AG04449 (cell line): Measurements from ENCODE around the gene ATF3.
A peak's percentile ranks its signal among the peaks of the same experiment; 100 is the strongest.

Experiments used
- CTCF ChIA-PET: fragments of 350-600 bp; formaldehyde crosslinking; extraction: SDS; loops from one replicate; lab custom pipeline; 2021; ENCODE audit warnings: antibody characterized with exemption; lab: Yijun Ruan, JAX
- POLR2A ChIA-PET: fragments of 400-600, 350-600 bp; formaldehyde crosslinking; extraction: SDS; loops from one replicate; lab custom pipeline; 2020; ENCODE audit warnings: antibody characterized with exemption, inconsistent platforms; lab: Yijun Ruan, JAX
- DNase-seq: peaks from one replicate; pipeline ENCODE4 v3.0.0-alpha.2; 2010; ENCODE audit warnings: low read depth, low spot score
- H3K4me3 ChIP-seq: 2 replicates; pipeline ENCODE4 v1.5.1; 2011; ENCODE audit warnings: low read depth, mild to moderate bottlenecking, control low read depth, low read length
- CTCF ChIP-seq: IDR thresholded peaks from one replicate; pipeline ENCODE4 v1.5.1; 2011; ENCODE audit warnings: mild to moderate bottlenecking, moderate library complexity, low read length, control low read depth, inconsistent platforms; ENCODE audit not compliant: insufficient read depth; ENCODE audit errors: missing control alignments

ATF3 gene

GRCh38 chr1:212601524-212601923 lies 7.0 kb upstream of the ATF3 start:
- no peak for DNase-seq
- no peak overlapping the region for H3K4me3 ChIP-seq
- ChIA-PET CTCF (no interaction called here), POLR2A (no interaction called here)
- TF ChIP-seq CTCF, result no peak

- H3K4me3 ChIP-seq, result no peak overlapping the region
- ChIA-PET CTCF (interaction anchor here (0.6 to 2.3 kb wide), 3 partner anchors 9 to 127 kb away, joined by 3 to 9 read pairs (median 6); no protein-coding TSS in a partner anchor), POLR2A (no interaction called here)
- no peak for DNase-seq
- no peak for TF ChIP-seq CTCF
Observed at GRCh38 chr1:212605441-212606394, 2.8 kb upstream of the ATF3 start.

- ChIA-PET CTCF (interaction anchor here (0.6 to 2.3 kb wide), 3 partner anchors 9 to 128 kb away, joined by 3 to 9 read pairs (median 6); no protein-coding TSS in a partner anchor), POLR2A (no interaction called here)
- no peak overlapping the region for H3K4me3 ChIP-seq
- DNase-seq, result no peak
- TF ChIP-seq CTCF, result no peak
Observed at GRCh38 chr1:212606395-212607205, 2.0 kb upstream of the ATF3 start.

GRCh38 chr1:212607206-212607912 lies 1.2 kb upstream of the ATF3 start:
- no peak for TF ChIP-seq CTCF
- H3K4me3 ChIP-seq, result peak overlapping the region; percentile 82
- no peak for DNase-seq
- CTCF ChIA-PET, result interaction anchor here (1.3 to 2.3 kb wide), 2 partner anchors 10 to 58 kb away, joined by 5 to 9 read pairs; no protein-coding TSS in a partner anchor
- POLR2A ChIA-PET, result interaction anchor here (1.4 to 2.3 kb wide), 2 partner anchors 119 to 130 kb away, joined by 6 to 13 read pairs; no protein-coding TSS in a partner anchor

- ChIA-PET CTCF (interaction anchor here (0.7 to 2.3 kb wide), 7 partner anchors 11 to 572 kb away, joined by 3 to 9 read pairs (median 4); partner anchors contain the start of gene DTL), POLR2A (interaction anchor here (0.5 to 2.3 kb wide), 38 partner anchors 7 to 380 kb away, joined by 3 to 42 read pairs (median 4); partner anchors contain the start of genes NENF, NSL1 and TATDN3)
- TF ChIP-seq CTCF, result no peak
- peak overlapping the region; percentile 82 for H3K4me3 ChIP-seq
- no peak for DNase-seq
Observed at GRCh38 chr1:212607913-212608391, 609 bp upstream of the ATF3 start.
